Activated T-helper 1 cell treated with Interleukin-2 at 50 U/mL for 16 hours (primary cell): ENCODE measurements around the gene QRICH2.
"Not testable (repeated sequence)": the region's sequence is repeated elsewhere in the genome, so short reads cannot be mapped to it uniquely, and the experiment has no call there.

Experiments used
- DNase-seq: peaks from one replicate; pipeline ENCODE4 v3.0.0-alpha.2; 2020; ENCODE audit warnings: low read depth

Gene QRICH2

GRCh38 chr17:76277300-76278267 lies 30.5 kb downstream of the QRICH2 start:
- no peak for DNase-seq

GRCh38 chr17:76276461-76277299 lies 31.4 kb downstream of the QRICH2 start:
- DNase-seq = no peak

- DNase-seq = no peak
Observed at GRCh38 chr17:76276069-76276431, 32.0 kb downstream of the QRICH2 start.

GRCh38 chr17:76275382-76276068 lies 32.6 kb downstream of the QRICH2 start:
- DNase-seq = no peak

GRCh38 chr17:76274112-76274956 lies 33.7 kb downstream of the QRICH2 start:
- DNase-seq = no peak

- DNase-seq = no peak
Observed at GRCh38 chr17:76273445-76274111, 34.5 kb downstream of the QRICH2 start.

- DNase-seq = no peak
Observed at GRCh38 chr17:76272541-76273444, 35.3 kb downstream of the QRICH2 start.

GRCh38 chr17:76271669-76272540 lies 36.2 kb downstream of the QRICH2 start:
- peak; percentile 41 for DNase-seq

GRCh38 chr17:76270770-76271668 lies 37.1 kb downstream of the QRICH2 start:
- no peak for DNase-seq

GRCh38 chr17:76270127-76270592 lies 37.9 kb downstream of the QRICH2 start:
- no peak for DNase-seq

GRCh38 chr17:76268991-76269981 lies 38.8 kb downstream of the QRICH2 start:
- no peak for DNase-seq

- DNase-seq = peak; percentile 48
Observed at GRCh38 chr17:76268015-76268749, 39.9 kb downstream of the QRICH2 start.

GRCh38 chr17:76267581-76268001 lies 40.5 kb downstream of the QRICH2 start:
- not testable (repeated sequence) for DNase-seq

- no peak for DNase-seq
Observed at GRCh38 chr17:76267051-76267576, 41.0 kb downstream of the QRICH2 start.

GRCh38 chr17:76266244-76266938 lies 41.7 kb downstream of the QRICH2 start:
- DNase-seq = no peak
